T-cell (primary cell): ENCODE measurements around the gene F13B. TPM values are rescaled to one million over a fixed set of nuclear protein-coding genes. Genes with fewer than 3 reads are reported as not detected.

Experiments used
- ATAC-seq, 4 experiments: fragments of 200-7000 bp in 3 of 4; fragments of 150-1000 bp in 1 of 4; cut with Tn5 transposase; replicated peaks in 1 of 4; 1 replicate in 3 of 4; 2 replicates in 1 of 4; pipeline ENCODE4 v1.10.0; 2021; ENCODE audit warnings: moderate library complexity in 3 of 4, mild to moderate bottlenecking in 2 of 4, moderate number of reproducible peaks in 1 of 4
- CTCF ChIA-PET, 2 donors: fragments of 300-600 bp; sonication (Branson Sonifier 250); formaldehyde crosslinking; loops; one replicate each; lab custom pipeline; 2022; ENCODE audit warnings: antibody characterized with exemption in 2 of 2; lab: Charles Lee
- POLR2A ChIA-PET, 2 donors: fragments of 300-600 bp; sonication (Branson Sonifier 250); formaldehyde crosslinking; loops; one replicate each; lab custom pipeline; 2022; ENCODE audit warnings: antibody characterized with exemption in 2 of 2; lab: Charles Lee
- DNase-seq, 35 experiments: peaks; one replicate each; pipeline versions ENCODE4 v3.0.0 to v3.0.0-alpha.2; 2013 to 2023
- H3K27ac ChIP-seq: one replicate; pipeline ENCODE4 v1.5.1; 2013; ENCODE audit warnings: low read length
- H3K27me3 ChIP-seq, 2 experiments: replicated peaks in 1 of 2; 1 replicate in 1 of 2; 2 replicates in 1 of 2; pipeline versions ENCODE4 v1.6.1 to v1.7.0; 2013; ENCODE audit warnings: low read length in 1 of 2, mixed read lengths in 1 of 2; ENCODE audit not compliant: control insufficient read depth in 2 of 2, insufficient read depth in 2 of 2; ENCODE audit errors: extremely low read depth in 1 of 2
- H3K36me3 ChIP-seq, 2 donors: 1 replicate in 1 of 2; 2 replicates in 1 of 2; pipeline versions ENCODE4 v1.6.1 to v1.7.0; 2013; ENCODE audit warnings: low read length in 1 of 2; ENCODE audit not compliant: control insufficient read depth in 2 of 2, insufficient read depth in 1 of 2; ENCODE audit errors: extremely low read depth in 1 of 2
- H3K4me1 ChIP-seq, 2 experiments: 1 replicate in 1 of 2; 2 replicates in 1 of 2; pipeline versions ENCODE4 v1.6.1 to v1.7.0; 2013; ENCODE audit warnings: low read length in 2 of 2, mixed read lengths in 1 of 2; ENCODE audit not compliant: insufficient read depth in 2 of 2, control insufficient read depth in 1 of 2; ENCODE audit errors: extremely low read depth in 1 of 2
- H3K4me3 ChIP-seq, 2 donors: 1 replicate in 1 of 2; 2 replicates in 1 of 2; pipeline versions ENCODE4 v1.5.1 to v1.7.0; 2013; ENCODE audit warnings: mild to moderate bottlenecking in 2 of 2, low read length in 1 of 2, moderate library complexity in 1 of 2; ENCODE audit not compliant: control insufficient read depth in 1 of 2; ENCODE audit errors: extremely low read depth in 1 of 2
- H3K9me3 ChIP-seq: 2 replicates; pipeline ENCODE4 v1.7.0; 2013
- H3K27ac Mint-ChIP-seq, 2 donors: one replicate each; pipeline ENCODE4 v1.8.0; 2020 to 2021; ENCODE audit warnings: mild to moderate bottlenecking in 2 of 2, mixed read lengths in 2 of 2
- H3K27me3 Mint-ChIP-seq, 2 donors: one replicate each; pipeline ENCODE4 v1.8.0; 2021 to 2022; ENCODE audit warnings: mixed read lengths in 2 of 2
- H3K36me3 Mint-ChIP-seq: one replicate; pipeline ENCODE4 v1.8.0; 2021; ENCODE audit warnings: mixed read lengths
- H3K4me1 Mint-ChIP-seq, 3 donors: one replicate each; pipeline ENCODE4 v1.8.0; 2020 to 2022; ENCODE audit warnings: mixed read lengths in 3 of 3, mild to moderate bottlenecking in 1 of 3
- H3K4me3 Mint-ChIP-seq, 3 donors: one replicate each; pipeline ENCODE4 v1.8.0; 2020 to 2022; ENCODE audit warnings: mild to moderate bottlenecking in 3 of 3, mixed read lengths in 3 of 3, moderate library complexity in 3 of 3
- H3K9me3 Mint-ChIP-seq, 3 donors: one replicate each; pipeline ENCODE4 v1.8.0; 2020 to 2022; ENCODE audit warnings: mixed read lengths in 3 of 3
- WGBS: methylation state at CpG from one replicate; pipeline ENCODE4 v1.1.5; 2013; ENCODE audit warnings: missing lambda C conversion rate; ENCODE audit not compliant: insufficient coverage; 5-methylcytosine and 5-hydroxymethylcytosine counted together
- total RNA-seq, 35 experiments: library from RNA in 6 of 35; stranded (reverse) in 6 of 35; fragments of 120-200 nt in 1 of 35; gene quantifications; one replicate each; pipeline versions ENCODE4 v1.2.1 to v1.2.4 and lab custom pipeline; 2013 to 2026

F13B gene
- total RNA-seq, 5 donors from 2014 or later (not counting 1 experiment from before 2014, with no cell fraction given): not detected

GRCh38 chr1:197065559-197065958 lies 1.5 kb downstream of the F13B start:
- Histone ChIP-seq H3K36me3 (no peaks in the 10 kb centered on the region), H3K4me3 (no peak overlapping the region), H3K27ac (no peak overlapping the region), H3K4me1 (no peaks in the 10 kb centered on the region), H3K9me3 (no peaks in the 10 kb centered on the region), H3K27me3 (peaks cover 0 to 7% of the 10 kb centered on the region in 2 experiments)
- Mint-ChIP-seq H3K4me3 (no peak overlapping the region), H3K36me3 (no peaks in the 10 kb centered on the region), H3K4me1 (no peaks in the 10 kb centered on the region), H3K27me3 (peaks cover 4% of the 10 kb centered on the region in 2 donors), H3K9me3 (peaks cover 5 to 8% (median 6%) of the 10 kb centered on the region in 3 donors), H3K27ac (no peak overlapping the region)
- ChIA-PET CTCF (interaction anchor here in 1 of 2 donors (0.6 kb wide), 1 partner anchor 309 kb away, joined by 3 read pairs; no protein-coding TSS in a partner anchor), POLR2A (no interaction called here)
- DNase-seq (no peak), ATAC-seq (no peak)

DNA sequence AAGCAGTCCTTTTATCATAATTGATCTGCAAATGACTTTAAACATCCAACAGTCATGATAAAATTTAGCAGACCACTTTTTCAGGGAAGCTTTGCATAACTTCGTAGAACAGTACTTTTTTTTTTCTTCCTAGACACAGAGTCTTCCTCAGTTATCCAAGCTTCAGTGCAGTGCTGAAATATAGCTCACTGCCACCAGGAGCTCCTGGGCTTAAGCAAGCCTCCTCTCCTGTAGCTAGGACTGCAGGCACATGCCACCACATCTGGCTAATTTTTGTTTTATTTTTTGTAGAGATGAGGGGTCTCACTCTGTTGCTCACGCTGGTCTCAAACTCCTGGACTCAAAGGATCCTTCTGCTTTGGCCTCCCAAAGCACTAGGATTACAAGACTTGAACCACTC lies 3.8 kb downstream of the F13B start:
- ChIA-PET POLR2A (no interaction called here), CTCF (no interaction called here)
- Mint-ChIP-seq H3K36me3 (no peaks in the 10 kb centered on the region), H3K4me1 (no peaks in the 10 kb centered on the region), H3K4me3 (no peak overlapping the region), H3K9me3 (no peaks in the 10 kb centered on the region), H3K27ac (no peak overlapping the region), H3K27me3 (peaks cover 2 to 7% of the 10 kb centered on the region in 2 donors)
- no peak for ATAC-seq
- no peaks in the 10 kb centered on the region for H3K9me3 ChIP-seq
- H3K27me3 ChIP-seq: peaks cover 0 to 7% of the 10 kb centered on the region in 2 experiments
- H3K4me1 ChIP-seq: no peaks in the 10 kb centered on the region
- DNase-seq: no peak
- 67% methylated on average over 1 of the region's 2 CpGs for WGBS
- no peak overlapping the region for H3K4me3 ChIP-seq
- H3K27ac ChIP-seq: no peak overlapping the region
- H3K36me3 ChIP-seq: no peaks in the 10 kb centered on the region

DNA sequence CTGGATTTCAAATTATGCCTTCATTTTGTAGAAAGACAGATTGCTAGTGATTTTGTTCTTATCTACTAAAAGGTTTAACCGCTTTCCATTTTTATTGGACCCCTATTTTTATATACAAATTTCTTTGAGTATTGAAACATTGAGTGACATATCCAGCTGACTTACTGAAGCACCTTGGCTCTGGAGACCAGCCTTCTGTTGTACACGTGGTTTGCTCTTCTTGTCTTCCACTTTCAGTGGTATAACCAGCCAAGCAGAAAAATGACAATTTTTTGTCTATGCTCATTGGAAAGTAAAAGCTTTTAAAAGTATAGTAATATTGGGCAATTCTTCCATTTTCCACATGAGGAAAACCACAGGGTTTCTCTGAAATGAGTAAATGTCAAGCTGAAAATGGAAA lies 4.4 kb downstream of the F13B start:
- Histone ChIP-seq H3K27me3 (peaks cover 0 to 7% of the 10 kb centered on the region in 2 experiments), H3K27ac (no peak overlapping the region), H3K9me3 (no peaks in the 10 kb centered on the region), H3K36me3 (no peaks in the 10 kb centered on the region), H3K4me3 (no peak overlapping the region), H3K4me1 (no peaks in the 10 kb centered on the region)
- Mint-ChIP-seq H3K9me3 (no peaks in the 10 kb centered on the region), H3K27ac (no peak overlapping the region), H3K36me3 (no peaks in the 10 kb centered on the region), H3K27me3 (peaks cover 2 to 8% of the 10 kb centered on the region in 2 donors), H3K4me1 (no peaks in the 10 kb centered on the region), H3K4me3 (no peak overlapping the region)
- DNase-seq (no peak), ATAC-seq (no peak)
- WGBS: no CpG with 5 or more reads among the region's 2 CpGs
- ChIA-PET POLR2A (no interaction called here), CTCF (no interaction called here)

DNA sequence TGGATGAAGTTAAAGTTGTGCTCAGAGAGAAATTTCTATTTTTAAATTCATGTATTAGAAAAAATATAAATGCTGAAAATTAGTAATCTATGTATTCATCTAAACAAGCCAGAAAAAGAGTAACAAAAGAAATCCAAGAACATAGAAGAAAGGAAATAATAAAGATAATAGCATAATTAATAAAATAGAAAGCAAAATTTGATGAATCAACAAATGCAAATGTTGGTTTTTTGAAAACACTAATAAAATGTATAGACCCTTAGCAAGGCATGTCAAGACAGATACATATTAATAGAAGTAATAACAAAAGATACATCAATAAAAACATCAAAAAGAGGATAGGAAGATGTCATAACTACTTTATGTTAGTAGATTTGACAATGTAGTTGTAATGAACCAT lies 18.0 kb downstream of the F13B start:
- Histone ChIP-seq H3K4me3 (no peak overlapping the region), H3K27ac (no peak overlapping the region), H3K36me3 (no peaks in the 10 kb centered on the region), H3K9me3 (no peaks in the 10 kb centered on the region), H3K4me1 (no peaks in the 10 kb centered on the region), H3K27me3 (peaks cover 0 to under 1% of the 10 kb centered on the region in 2 experiments)
- peaks cover 5 to 15% of the 10 kb centered on the region in 2 donors for H3K27me3 Mint-ChIP-seq
- no peak overlapping the region for H3K27ac Mint-ChIP-seq
- no peaks in the 10 kb centered on the region for H3K36me3 Mint-ChIP-seq
- no peak for DNase-seq
- H3K4me3 Mint-ChIP-seq: no peak overlapping the region
- no peaks in the 10 kb centered on the region for H3K9me3 Mint-ChIP-seq
- ChIA-PET POLR2A (no interaction called here), CTCF (no interaction called here)
- H3K4me1 Mint-ChIP-seq: no peaks in the 10 kb centered on the region
- no peak for ATAC-seq

DNA sequence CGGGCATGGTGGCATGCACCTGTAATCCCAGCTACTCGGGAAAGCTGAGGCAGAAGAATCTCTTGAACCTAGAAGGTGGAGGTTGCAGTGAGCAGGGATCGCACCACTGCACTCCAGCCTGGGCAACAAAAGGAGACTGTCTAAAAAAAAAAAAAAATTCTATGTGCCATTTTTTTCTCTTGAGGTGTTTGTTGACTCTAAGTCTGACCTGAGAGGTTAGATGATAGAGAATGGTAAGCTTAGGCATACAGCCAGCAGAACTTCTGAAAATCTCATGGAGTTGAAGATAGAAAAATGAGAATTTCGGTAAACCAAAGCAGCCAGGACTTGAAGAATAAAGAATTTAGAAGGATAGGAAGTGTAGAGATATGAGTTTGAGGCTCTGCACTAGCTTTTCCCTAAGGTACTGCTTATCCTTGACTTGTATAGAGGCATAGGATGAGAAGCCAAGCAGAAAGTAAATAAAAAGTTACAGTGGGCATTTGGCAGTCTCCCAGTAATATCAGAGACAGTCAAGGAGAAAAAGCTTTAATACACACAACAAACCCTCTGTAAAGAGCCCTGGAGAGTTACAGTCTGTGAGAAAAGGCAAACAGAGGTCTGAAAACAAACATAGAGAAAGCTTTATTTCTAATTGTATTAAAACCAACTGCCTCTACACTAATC lies 24.3 kb downstream of the F13B start:
- ChIA-PET POLR2A (no interaction called here), CTCF (no interaction called here)
- H3K27me3 Mint-ChIP-seq: peaks cover 9 to 15% of the 10 kb centered on the region in 2 donors
- no peak overlapping the region for H3K27ac ChIP-seq
- ATAC-seq (no peak), DNase-seq (no peak)
- no peaks in the 10 kb centered on the region for H3K9me3 Mint-ChIP-seq
- WGBS: 71% methylated on average over 2 of the region's 4 CpGs
- no peak overlapping the region for H3K4me3 Mint-ChIP-seq
- no peaks in the 10 kb centered on the region for H3K36me3 ChIP-seq
- no peak overlapping the region for H3K4me3 ChIP-seq
- no peaks in the 10 kb centered on the region for H3K36me3 Mint-ChIP-seq
- peaks cover 0 to 4% (median 0%) of the 10 kb centered on the region in 3 donors for H3K4me1 Mint-ChIP-seq
- H3K9me3 ChIP-seq: no peaks in the 10 kb centered on the region
- no peaks in the 10 kb centered on the region for H3K4me1 ChIP-seq
- H3K27ac Mint-ChIP-seq: no peak overlapping the region
- H3K27me3 ChIP-seq: peaks cover 0 to 2% of the 10 kb centered on the region in 2 experiments

- Mint-ChIP-seq H3K4me1 (peaks cover 0 to 4% (median 0%) of the 10 kb centered on the region in 3 donors), H3K27ac (no peak overlapping the region), H3K36me3 (no peaks in the 10 kb centered on the region), H3K9me3 (no peaks in the 10 kb centered on the region), H3K4me3 (no peak overlapping the region), H3K27me3 (peaks cover 9 to 10% of the 10 kb centered on the region in 2 donors)
- Histone ChIP-seq H3K9me3 (no peaks in the 10 kb centered on the region), H3K27me3 (peaks cover 0 to 2% of the 10 kb centered on the region in 2 experiments), H3K4me1 (no peaks in the 10 kb centered on the region), H3K4me3 (no peak overlapping the region), H3K36me3 (no peaks in the 10 kb centered on the region), H3K27ac (no peak overlapping the region)
- ChIA-PET CTCF (no interaction called here), POLR2A (no interaction called here)
- DNase-seq (no peak), ATAC-seq (no peak)
- 46% methylated on average over 2 of the region's 7 CpGs for WGBS
Measured at GRCh38 chr1:197041486-197042353, 25.3 kb downstream of the F13B start.
